Measurements from ENCODE around the gene ACSS1. TPM values are rescaled to one million over a fixed set of nuclear protein-coding genes. Genes with fewer than 3 reads are reported as not detected.

ACSS1 gene
- total RNA-seq, 2 donors from 2014 or later, result 25.6 to 26.4 TPM

DNA sequence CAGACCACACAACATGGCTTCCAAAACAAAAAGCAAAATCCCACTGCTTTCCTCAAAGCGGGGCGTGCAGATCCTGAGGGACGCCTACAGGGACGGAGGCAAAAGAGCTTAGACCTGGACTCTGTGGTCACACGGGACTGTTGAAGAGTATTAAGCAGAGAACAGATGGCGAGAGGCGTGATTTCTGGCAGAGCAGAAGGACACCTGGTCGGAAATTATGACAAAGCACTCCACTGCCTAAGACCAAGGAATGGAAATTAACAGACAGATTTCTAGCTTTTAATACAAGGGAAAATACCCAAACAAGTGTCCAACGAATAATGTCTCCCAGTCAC is 93.5 kb downstream of the ACSS1 start:
- no peaks in the 10 kb centered on the region for H3K9me3 ChIP-seq
- TF ChIP-seq, protein P1, sequence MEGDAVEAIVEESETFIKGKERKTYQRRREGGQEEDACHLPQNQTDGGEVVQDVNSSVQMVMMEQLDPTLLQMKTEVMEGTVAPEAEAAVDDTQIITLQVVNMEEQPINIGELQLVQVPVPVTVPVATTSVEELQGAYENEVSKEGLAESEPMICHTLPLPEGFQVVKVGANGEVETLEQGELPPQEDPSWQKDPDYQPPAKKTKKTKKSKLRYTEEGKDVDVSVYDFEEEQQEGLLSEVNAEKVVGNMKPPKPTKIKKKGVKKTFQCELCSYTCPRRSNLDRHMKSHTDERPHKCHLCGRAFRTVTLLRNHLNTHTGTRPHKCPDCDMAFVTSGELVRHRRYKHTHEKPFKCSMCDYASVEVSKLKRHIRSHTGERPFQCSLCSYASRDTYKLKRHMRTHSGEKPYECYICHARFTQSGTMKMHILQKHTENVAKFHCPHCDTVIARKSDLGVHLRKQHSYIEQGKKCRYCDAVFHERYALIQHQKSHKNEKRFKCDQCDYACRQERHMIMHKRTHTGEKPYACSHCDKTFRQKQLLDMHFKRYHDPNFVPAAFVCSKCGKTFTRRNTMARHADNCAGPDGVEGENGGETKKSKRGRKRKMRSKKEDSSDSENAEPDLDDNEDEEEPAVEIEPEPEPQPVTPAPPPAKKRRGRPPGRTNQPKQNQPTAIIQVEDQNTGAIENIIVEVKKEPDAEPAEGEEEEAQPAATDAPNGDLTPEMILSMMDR (IDR thresholded peaks at IDR 0.05), result no peak
- peaks cover 70% of the 10 kb centered on the region for H3K36me3 ChIP-seq
- H3K27ac ChIP-seq, result no peak overlapping the region
- no peak overlapping the region for H3K4me3 ChIP-seq
- peaks cover 0 to 12% of the 10 kb centered on the region in 2 donors for H3K4me1 ChIP-seq
- H3K27me3 ChIP-seq, result no peaks in the 10 kb centered on the region
- no peak for DNase-seq (ENCODE audit: low spot score)

DNA sequence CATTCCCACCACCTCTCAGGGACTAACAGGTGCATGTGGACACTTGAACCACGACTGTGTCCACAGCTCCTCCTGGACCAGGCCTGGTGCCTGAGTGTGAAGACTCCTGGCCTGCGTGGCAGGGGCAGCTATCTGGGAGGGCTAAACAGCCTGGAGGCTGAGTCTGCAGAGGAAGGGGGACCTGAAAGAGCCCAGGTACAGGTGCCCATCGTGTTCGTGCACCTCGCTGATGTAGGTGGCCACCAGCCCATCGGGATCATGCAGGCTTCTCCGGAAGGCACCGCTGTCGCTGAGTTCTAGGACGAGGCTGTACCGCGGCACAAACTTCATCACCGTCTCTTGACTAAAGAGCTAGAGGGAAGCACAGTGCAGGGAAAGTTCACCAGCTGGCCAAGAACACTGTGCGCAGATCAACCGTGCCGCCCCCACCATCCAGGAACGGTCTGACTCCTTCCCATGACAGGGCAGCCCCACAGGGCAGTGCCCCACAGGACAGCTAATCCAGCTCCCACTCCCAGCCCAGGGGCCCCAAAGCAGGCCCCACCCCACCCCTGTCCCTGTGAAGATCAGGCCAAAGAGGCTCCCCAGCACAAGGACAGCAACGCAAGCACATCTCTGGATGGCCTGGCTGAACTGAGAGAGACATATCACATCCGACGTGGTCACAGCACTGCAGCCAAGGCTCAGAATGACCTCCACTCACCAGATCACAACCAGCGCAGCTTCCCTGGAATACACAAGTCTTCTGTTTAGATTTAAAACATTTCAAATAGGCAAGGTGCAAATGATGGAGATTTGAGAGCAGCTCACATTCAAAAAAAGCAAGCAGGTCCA is 94.0 kb downstream of the ACSS1 start:
- no peak for DNase-seq (ENCODE audit: low spot score)
- Histone ChIP-seq H3K36me3 (peaks cover 64% of the 10 kb centered on the region), H3K4me1 (peaks cover 0 to 12% of the 10 kb centered on the region in 2 donors)

DNA sequence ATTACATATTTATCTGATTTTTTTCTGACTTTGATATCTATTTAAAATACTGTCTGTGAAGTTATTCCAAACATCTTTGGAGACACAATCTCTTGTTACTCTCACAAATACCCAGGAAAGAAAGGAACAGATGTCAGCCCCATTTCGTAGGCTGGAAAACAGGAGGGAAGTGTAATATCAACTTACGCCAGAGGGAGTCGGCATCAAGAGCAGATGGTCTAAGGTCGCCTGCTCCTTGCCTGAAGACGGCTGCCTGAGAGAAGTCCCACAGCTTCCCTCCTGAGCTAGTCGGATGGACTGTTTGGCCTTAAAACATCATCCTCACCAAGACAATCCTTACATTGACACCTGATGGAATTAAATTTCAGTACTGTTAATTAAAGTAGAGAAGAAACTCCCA is 95.4 kb downstream of the ACSS1 start:
- TF ChIP-seq, protein P1 (IDR thresholded peaks at IDR 0.05), result no peak
- H3K27ac ChIP-seq, result no peak overlapping the region
- peaks cover 54% of the 10 kb centered on the region for H3K36me3 ChIP-seq

More for the DNA sequence above, 94.0 kb downstream of the ACSS1 start:
- TF ChIP-seq, protein P1 (IDR thresholded peaks at IDR 0.05), result no peak
- Histone ChIP-seq H3K9me3 (no peaks in the 10 kb centered on the region), H3K27me3 (no peaks in the 10 kb centered on the region), H3K4me3 (no peak overlapping the region), H3K27ac (no peak overlapping the region)

DNA sequence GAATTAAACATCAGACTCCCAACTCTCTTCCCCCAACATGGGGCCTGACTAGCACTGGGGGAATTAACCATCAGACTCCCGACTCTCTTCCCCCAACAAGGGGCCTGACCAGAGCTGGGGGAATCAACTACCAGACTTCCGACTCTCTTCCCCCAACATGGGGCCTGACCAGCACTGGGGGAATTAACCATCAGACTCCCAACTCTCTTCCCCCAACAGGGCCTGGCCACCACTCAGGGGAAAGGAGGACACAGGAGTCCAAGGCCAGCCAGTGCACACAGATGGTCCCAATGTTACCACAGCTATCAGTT is 95.8 kb downstream of the ACSS1 start:
- no peaks in the 10 kb centered on the region for H3K9me3 ChIP-seq
- peaks cover 0 to 12% of the 10 kb centered on the region in 2 donors for H3K4me1 ChIP-seq
- DNase-seq (ENCODE audit: low spot score), result no peak
- H3K27ac ChIP-seq, result no peak overlapping the region
- H3K4me3 ChIP-seq, result no peak overlapping the region
- TF ChIP-seq, protein P1 (IDR thresholded peaks at IDR 0.05), result no peak
- H3K36me3 ChIP-seq, result peaks cover 54% of the 10 kb centered on the region
- H3K27me3 ChIP-seq, result no peaks in the 10 kb centered on the region

More for the DNA sequence above, 95.4 kb downstream of the ACSS1 start:
- H3K27me3 ChIP-seq, result no peaks in the 10 kb centered on the region
- DNase-seq (ENCODE audit: low spot score), result no peak
- peaks cover 0 to 12% of the 10 kb centered on the region in 2 donors for H3K4me1 ChIP-seq
- H3K4me3 ChIP-seq, result no peak overlapping the region
- H3K9me3 ChIP-seq, result no peaks in the 10 kb centered on the region

DNA sequence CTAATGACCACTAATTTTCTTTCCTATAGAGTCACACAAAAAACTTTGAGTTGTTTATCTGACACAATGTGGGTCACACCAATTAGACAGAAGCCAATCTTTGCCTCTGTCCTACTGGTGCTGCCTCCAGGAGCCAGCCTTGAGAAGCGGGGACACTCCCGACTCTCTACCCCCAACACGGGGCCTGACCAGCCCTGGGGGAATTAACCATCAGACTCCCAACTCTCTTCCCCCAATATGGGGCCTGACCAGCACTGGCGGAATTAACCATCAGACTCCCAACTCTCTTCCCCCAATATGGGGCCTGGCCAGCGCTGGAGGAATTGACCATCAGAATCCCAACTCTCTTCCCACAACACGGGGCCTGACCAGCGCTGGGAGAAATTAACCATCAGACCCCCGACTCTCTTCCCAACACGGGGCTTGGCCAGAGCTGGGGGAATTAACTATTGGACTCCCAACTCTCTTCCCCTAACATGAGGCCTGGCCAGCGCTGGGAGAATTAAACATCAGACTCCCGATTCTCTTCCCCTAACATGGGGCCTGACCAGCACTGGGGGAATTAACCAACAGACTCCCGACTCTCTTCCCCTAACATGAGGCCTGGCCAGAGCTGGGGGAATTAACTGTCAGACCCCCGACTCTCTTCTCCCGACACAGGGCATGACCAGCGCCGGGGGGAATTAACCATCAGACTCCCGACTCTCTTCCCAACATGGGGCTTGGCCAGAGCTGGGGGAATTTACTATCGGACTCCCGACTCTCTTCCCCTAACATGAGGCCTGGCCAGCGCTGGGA is 96.4 kb downstream of the ACSS1 start:
- DNase-seq (ENCODE audit: low spot score), result no peak
- H3K4me3 ChIP-seq, result no peak overlapping the region
- H3K36me3 ChIP-seq, result peaks cover 54% of the 10 kb centered on the region
- no peaks in the 10 kb centered on the region for H3K9me3 ChIP-seq
- TF ChIP-seq, protein P1 (IDR thresholded peaks at IDR 0.05), result no peak
- H3K27ac ChIP-seq, result no peak overlapping the region
- peaks cover 0 to 12% of the 10 kb centered on the region in 2 donors for H3K4me1 ChIP-seq
- H3K27me3 ChIP-seq, result no peaks in the 10 kb centered on the region

All from right atrium auricular region (tissue), 2 donors.